Ecto neural progenitor cell (in vitro differentiated cells): Measurements from ENCODE around the gene ADORA2B.
"Not testable (repeated sequence)": the region's sequence is repeated elsewhere in the genome, so short reads cannot be mapped to it uniquely, and the experiment has no call there.

Experiments
- DNase-seq: peaks from one replicate; pipeline ENCODE4 v3.0.0-alpha.2; 2018; ENCODE audit warnings: low spot score

The ADORA2B gene

DNA sequence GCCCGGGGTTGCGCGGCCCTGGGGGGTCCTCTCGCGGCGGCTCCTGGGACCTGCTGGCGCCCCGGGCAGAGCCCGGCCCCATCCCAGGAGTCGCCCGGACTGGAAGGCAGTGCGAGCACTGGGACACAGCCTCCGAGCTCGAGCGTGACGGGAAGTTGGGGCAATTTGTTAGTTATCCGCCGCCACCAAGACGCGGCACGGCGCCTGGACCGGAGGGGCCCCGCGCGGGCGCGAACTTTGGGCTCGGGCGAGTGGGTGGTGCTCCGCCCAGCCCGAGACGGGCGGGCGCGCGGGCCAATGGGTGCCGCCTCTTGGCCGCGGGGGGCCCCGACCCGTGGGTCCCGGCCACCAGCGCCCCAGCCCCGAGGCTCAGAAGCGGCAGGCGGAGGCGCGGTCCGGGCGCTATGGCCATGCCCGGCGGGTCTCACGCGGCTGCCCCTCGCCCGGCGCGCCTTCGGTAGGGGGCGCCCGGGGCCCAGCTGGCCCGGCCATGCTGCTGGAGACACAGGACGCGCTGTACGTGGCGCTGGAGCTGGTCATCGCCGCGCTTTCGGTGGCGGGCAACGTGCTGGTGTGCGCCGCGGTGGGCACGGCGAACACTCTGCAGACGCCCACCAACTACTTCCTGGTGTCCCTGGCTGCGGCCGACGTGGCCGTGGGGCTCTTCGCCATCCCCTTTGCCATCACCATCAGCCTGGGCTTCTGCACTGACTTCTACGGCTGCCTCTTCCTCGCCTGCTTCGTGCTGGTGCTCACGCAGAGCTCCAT is at the start of gene ADORA2B:
Gene ADORA2B (plus strand): TSS at position 372 of the 768 bp plus-strand sequence. CDS start 119 bp downstream, at position 491.
- peak; percentile 90 for DNase-seq

GRCh38 chr17:15896277-15896676 is 48.7 kb upstream of the ADORA2B start:
- no peak for DNase-seq

DNA sequence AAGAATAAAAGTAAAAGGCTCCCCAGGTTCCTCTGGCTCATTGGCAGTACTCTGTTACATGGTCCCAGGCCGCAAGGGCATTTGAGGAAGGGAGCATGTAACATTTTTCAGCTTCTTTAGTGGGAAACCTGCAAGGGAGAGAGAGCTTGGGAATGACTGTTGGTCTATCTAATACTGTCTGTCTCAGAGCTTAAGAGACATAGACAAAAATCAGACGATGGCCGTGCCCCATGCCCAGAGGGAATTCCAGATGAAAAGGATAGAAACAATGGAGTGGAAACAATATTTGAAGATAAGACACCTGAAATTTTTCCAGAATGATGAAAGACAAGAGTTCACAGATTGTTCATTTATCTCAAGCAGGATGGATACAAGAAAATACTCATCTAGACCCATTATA is 48.1 kb upstream of the ADORA2B start:
- DNase-seq: no peak

DNA sequence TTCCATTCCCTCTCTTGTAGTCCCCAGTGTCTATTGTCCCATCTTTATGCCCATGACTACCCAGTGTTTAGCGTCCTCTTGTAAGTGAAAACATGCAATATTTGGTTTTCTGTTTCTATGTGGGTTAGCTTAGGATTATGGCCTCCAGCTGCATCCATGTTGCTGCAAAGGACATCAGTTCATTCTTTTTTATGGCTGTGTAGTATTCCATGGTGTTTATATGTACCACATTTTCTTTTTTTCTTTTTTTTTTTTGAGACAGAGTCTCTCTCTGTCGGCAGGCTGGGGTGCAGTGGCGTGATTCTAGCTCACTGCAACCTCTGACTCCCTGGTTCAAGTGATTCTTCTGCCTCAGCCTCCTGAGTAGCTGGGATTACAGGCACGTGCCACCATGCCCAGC is 45.3 kb upstream of the ADORA2B start:
- not testable (repeated sequence) for DNase-seq

DNA sequence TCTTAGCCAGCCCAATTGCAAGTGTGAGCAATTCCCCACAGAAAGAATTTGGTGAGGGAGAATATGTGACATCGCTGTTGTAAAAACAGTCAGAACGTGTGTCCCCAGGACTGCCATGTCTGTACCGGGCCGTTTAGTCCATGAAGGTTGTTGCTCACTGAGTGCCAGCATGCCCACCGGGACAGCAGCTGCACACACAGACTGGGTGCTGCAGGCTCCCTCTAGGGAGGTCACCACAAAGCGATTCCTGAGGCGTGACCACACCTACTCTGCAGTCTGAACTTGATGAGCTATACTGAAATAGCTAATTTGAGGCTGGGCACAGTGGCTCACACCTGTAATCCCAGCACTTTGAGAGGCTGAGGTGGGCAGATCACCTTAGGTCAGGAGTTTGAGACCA is 44.1 kb upstream of the ADORA2B start:
- DNase-seq: no peak

DNA sequence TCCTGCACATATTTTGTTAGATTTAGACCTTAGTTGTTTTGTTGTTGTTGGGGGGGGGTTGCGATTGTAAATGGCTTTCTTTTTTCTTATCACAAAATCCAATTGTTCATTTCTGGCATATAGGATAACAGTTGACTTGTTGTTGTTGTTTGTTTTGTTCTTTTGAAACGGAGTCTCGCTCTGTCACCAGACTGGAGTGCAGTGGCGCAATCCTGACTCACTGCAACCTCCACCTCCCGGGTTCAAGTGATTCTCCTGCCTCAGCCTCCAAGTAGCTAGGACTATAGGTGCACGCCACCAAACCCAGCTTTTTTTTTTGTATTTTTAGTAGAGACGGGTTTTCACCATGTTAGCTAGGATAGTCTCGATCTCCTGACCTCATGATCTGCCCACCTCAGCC is 39.7 kb upstream of the ADORA2B start:
- DNase-seq: not testable (repeated sequence)

- DNase-seq: no peak
Observed at GRCh38 chr17:15907290-15907689, 37.6 kb upstream of the ADORA2B start.

- DNase-seq: no peak
Observed at GRCh38 chr17:15908378-15908777, 36.6 kb upstream of the ADORA2B start.

DNA sequence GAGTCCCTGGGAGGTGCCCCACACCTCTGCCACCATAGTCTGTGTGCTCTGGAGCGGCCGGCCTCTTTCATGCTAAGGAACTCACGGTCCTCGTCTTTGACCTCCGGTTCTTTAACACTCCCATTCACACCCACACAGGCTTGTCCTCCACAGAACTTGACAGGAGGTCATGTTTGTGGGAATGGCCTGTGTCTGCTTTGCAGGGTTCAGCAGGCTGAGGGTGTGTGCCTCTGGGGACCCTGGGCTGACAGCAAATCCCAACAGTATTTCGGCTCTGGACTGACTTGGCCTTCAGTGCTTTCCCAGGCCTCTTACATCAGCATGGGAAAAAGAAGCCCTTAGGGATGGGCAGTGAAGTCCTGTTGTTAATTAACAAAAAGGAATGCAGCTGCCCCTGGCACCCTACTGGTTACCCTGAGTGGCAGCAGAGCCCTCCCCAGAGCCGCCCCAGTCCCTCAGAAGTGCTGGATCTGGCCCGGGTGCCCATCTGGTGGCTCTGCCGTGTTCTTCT is 35.4 kb upstream of the ADORA2B start:
- DNase-seq: no peak

DNA sequence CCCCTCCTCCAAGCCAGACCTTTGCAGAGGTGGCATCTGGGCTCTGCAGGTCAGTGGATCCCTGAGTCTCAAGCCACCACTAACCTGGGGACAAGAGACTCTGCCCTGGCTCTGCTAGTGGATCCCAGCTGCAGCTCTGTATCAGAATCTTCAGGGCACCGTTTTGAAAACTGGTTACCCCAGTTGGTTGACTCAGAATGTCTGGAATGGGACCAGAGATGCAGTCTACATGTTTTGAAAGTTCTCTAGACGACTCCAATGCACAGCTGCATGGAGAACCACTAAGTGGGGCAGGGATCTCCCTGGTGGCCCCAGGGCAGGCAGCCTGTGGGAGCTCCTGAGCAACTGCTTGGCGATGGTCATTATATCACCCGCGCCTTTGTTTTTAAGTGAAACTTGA is 34.1 kb upstream of the ADORA2B start:
- DNase-seq: no peak

DNA sequence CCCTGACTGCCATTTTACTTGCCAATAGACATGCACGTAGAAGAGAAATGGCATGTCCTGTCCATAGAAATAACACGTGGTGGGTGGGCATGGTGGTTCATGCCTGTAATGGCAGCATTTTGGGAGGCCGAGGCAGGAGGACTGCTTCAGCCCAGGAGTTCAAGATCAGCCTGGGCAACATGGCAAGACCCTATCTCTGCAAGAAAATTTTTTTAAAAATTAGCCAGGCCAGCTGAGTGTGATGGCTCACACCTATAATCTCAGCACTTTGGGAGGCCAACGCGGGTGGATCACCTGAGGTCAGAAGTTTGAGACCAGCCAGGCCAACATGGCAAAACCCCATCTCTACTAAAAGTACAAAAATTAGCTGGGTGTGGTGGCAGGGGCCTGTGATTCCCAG is 33.2 kb upstream of the ADORA2B start:
- DNase-seq: not testable (repeated sequence)

- no peak for DNase-seq
Observed at GRCh38 chr17:15912416-15912955, 32.4 kb upstream of the ADORA2B start.

DNA sequence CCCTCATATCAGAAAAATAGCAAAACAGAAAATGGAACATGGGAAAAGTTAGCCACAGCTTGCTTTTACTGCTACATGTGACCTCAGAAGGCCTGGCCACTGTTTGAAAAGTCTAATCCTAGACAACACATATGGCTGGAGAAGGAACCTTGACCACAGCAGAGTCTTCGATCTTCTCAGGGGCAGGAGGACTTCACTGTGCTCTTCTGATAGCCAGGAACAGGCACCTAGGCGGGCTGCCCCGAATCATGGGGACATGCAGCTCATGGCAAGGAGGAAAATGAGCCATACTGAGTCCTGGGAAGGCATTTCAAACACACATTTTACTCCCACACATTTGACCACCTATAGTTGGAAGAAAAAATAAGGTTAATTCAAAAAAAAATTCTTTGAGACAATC is 31.1 kb upstream of the ADORA2B start:
- no peak for DNase-seq

DNA sequence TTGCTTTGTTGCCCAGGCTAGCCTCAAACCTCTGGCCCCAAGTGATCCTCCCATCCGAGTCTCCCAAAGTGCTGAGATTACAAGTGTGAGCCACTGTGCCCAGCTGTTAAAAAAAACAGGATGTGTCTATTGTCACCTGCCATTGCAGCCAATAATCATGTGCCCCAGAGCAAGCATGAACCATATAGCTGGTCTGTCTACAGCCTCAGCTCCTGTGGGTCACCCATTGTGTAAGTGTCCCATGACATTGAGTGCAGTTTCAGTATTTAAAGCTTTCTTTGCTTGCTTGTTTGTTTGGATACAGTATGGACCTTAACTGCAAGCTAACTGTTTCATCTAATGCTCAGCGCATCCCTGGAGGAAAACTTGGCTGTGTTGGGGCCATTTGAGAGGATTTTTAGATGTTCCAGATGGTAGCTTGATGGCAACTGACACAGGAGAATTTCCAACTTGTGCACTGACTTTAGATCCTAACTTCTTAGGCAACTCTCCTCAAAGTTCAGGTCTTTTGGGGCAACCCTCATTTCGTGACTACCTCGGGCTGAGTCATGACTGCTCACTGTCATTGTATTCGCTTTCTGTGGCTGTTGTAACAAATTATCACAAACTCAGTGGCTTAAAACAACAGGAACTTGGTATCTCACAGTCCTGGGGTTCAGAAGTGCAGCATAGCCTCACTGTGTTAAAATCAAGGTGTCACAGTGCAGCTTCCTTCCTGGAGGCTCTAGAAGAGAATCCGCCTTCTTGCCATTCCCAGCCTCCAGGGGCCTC is 30.3 kb upstream of the ADORA2B start:
- DNase-seq: no peak

DNA sequence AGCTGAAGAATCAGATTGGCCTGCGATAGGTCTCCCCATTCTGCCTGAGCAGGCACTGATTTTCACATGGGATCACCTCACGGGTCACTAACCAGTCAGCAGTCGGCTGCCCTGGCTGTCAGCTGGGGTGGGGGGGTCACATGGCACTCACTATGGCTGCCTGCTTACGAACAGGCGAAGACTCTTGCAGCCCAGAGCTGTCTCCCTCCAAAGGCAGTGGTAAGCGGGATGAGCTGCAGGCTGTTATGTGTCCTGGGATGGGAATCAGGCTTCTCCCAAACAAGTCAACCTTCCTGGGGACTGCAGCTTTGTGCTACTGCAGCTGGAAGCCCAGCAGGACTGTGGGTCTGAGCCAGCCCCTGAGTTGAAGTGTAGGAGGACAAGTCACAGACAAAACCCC is 29.0 kb upstream of the ADORA2B start:
- DNase-seq: no peak

GRCh38 chr17:15917021-15917437 is 27.9 kb upstream of the ADORA2B start:
- DNase-seq: no peak

- no peak for DNase-seq
Observed at GRCh38 chr17:15917438-15918027, 27.4 kb upstream of the ADORA2B start.

- DNase-seq: no peak
Observed at GRCh38 chr17:15918261-15918660, 26.7 kb upstream of the ADORA2B start.

DNA sequence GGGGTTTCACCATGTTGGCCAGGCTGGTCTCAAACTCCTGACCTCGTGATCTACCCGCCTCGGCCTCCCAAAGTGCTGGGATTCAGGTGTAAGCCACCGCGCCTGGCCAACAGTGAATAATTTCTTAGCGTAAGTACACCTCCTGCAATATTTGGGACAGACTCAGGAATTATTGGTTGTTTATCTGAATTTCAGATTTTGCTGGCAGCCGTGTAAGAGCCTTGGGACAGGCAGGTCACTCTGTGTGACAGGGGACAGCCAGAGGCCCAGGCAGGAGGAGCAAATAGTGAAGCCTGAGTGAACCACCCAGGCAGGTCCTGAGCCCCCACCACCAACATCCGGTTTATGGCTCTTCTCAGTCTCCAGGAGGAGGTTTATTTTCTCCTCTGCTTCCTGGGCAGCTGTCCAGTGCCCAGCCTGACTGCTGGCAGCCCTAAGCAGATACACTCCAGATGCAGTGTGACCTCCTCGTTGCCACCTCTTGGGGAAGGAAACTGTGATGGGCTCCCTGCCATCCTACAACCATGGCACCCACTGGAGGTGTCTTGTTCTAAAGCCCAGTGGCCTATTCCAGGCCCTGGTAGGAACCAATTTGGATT is 26.2 kb upstream of the ADORA2B start:
- no peak for DNase-seq

DNA sequence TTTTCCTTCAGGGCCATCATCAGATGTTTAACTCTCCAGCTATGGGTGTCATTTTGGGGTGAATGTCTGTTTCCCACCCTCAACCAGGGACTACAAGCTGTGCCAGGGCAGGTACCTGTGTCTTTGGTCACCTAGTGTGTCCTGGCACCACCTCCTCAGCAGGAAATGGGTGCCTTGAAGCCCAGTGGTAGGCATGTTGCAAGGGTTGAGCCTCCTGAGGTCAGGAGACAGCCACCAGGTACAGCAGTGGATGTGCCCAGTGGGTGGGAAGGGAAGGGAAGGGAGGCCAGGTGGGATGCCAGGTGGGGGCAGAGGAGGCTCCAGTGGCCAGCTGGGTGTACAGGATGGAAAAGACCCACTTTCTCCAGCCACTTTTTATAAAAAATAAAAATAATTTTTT is 25.5 kb upstream of the ADORA2B start:
- DNase-seq: no peak

- no peak for DNase-seq
Observed at GRCh38 chr17:15920758-15921239, 24.1 kb upstream of the ADORA2B start.

GRCh38 chr17:15921640-15922039 is 23.3 kb upstream of the ADORA2B start:
- DNase-seq: no peak
